ENCODE measurements around the gene CLDND2. TPM values are rescaled to one million over a fixed set of nuclear protein-coding genes. Genes with fewer than 3 reads are reported as not detected.

CLDND2 gene
- total and polyA plus RNA-seq, 10 of the 15 experiments (the other 5 are each of a cell fraction or from before 2014, with no cell fraction given) = 0.24 to 7.1 (median 1.8) TPM; not detected in 1

DNA sequence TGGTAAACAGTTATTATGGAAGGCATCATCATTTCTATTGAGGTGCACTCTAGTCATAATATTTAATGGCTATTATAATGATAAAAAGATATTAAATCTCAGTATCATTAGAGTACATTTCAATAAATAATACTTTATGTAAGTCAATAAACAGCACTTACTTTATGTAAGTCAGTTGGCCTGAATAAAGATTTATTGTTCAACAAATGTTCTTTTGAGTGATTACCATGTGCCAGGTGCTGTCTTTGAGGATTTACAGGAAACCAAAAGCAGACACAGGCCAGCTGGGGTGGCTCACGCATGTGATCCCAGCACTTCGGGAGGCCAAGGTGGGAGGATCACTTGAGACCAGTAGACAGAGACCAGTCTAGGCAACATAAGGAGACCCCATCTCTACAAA, 8.6 kb upstream of the CLDND2 start:
- H3K27me3 ChIP-seq (replicated peaks in 1 of 2; ENCODE audit: control insufficient read depth in 2 of 2, insufficient read depth in 2 of 2, low read length in 1 of 2) = no peaks in the 10 kb centered on the region
- TF ChIP-seq NR2C2 (IDR thresholded peaks at IDR 0.05; ENCODE audit: borderline replicate concordance, control insufficient read depth, insufficient read length, low read depth) = no peak
- TF ChIP-seq, protein P1, sequence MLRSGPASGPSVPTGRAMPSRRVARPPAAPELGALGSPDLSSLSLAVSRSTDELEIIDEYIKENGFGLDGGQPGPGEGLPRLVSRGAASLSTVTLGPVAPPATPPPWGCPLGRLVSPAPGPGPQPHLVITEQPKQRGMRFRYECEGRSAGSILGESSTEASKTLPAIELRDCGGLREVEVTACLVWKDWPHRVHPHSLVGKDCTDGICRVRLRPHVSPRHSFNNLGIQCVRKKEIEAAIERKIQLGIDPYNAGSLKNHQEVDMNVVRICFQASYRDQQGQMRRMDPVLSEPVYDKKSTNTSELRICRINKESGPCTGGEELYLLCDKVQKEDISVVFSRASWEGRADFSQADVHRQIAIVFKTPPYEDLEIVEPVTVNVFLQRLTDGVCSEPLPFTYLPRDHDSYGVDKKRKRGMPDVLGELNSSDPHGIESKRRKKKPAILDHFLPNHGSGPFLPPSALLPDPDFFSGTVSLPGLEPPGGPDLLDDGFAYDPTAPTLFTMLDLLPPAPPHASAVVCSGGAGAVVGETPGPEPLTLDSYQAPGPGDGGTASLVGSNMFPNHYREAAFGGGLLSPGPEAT (IDR thresholded peaks at IDR 0.05; ENCODE audit: low read depth) = no peak
- TF ChIP-seq EP300 (IDR thresholded peaks at IDR 0.05; ENCODE audit: borderline replicate concordance in 1 of 2, control insufficient read depth in 1 of 2, low read depth in 2 of 2, low read length in 2 of 2) = no peak
- no peak for TF ChIP-seq ESRRA (IDR thresholded peaks at IDR 0.05; ENCODE audit: low read length)
- TF ChIP-seq, protein P2, sequence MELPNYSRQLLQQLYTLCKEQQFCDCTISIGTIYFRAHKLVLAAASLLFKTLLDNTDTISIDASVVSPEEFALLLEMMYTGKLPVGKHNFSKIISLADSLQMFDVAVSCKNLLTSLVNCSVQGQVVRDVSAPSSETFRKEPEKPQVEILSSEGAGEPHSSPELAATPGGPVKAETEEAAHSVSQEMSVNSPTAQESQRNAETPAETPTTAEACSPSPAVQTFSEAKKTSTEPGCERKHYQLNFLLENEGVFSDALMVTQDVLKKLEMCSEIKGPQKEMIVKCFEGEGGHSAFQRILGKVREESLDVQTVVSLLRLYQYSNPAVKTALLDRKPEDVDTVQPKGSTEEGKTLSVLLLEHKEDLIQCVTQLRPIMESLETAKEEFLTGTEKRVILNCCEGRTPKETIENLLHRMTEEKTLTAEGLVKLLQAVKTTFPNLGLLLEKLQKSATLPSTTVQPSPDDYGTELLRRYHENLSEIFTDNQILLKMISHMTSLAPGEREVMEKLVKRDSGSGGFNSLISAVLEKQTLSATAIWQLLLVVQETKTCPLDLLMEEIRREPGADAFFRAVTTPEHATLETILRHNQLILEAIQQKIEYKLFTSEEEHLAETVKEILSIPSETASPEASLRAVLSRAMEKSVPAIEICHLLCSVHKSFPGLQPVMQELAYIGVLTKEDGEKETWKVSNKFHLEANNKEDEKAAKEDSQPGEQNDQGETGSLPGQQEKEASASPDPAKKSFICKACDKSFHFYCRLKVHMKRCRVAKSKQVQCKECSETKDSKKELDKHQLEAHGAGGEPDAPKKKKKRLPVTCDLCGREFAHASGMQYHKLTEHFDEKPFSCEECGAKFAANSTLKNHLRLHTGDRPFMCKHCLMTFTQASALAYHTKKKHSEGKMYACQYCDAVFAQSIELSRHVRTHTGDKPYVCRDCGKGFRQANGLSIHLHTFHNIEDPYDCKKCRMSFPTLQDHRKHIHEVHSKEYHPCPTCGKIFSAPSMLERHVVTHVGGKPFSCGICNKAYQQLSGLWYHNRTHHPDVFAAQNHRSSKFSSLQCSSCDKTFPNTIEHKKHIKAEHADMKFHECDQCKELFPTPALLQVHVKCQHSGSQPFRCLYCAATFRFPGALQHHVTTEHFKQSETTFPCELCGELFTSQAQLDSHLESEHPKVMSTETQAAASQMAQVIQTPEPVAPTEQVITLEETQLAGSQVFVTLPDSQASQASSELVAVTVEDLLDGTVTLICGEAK (IDR thresholded peaks at IDR 0.05; ENCODE audit: borderline replicate concordance) = peak; percentile 79
- TF ChIP-seq CBX5 (IDR thresholded peaks at IDR 0.05; ENCODE audit: low read depth) = no peak
- CTCF ChIA-PET = interaction anchor here (1.1 kb wide), 1 partner anchor 18 kb away, joined by 4 read pairs; no protein-coding TSS in a partner anchor
- H3K27ac ChIP-seq (ENCODE audit: control insufficient read depth, insufficient read depth) = no peak overlapping the region
- POLR2A ChIA-PET = interaction anchor here (1.0 to 1.7 kb wide), 2 partner anchors 10 to 17 kb away, joined by 5 to 7 read pairs; no protein-coding TSS in a partner anchor
- no TSS peak for BruUV-seq (replicated peaks)
- RAD21 ChIA-PET (ENCODE audit: unreplicated experiment) = interaction anchor here (1.0 kb wide), 2 partner anchors 12 to 38 kb away, joined by 3 to 4 read pairs; no protein-coding TSS in a partner anchor
- H3K36me3 ChIP-seq (ENCODE audit: control insufficient read depth in 2 of 2, insufficient read depth in 2 of 2, low read length in 1 of 2) = no peaks in the 10 kb centered on the region
- no peak overlapping the region for H3K4me2 ChIP-seq (ENCODE audit: control insufficient read depth, insufficient read depth)
- intact Hi-C loops (cut with micrococcal nuclease; ENCODE audit: unreplicated experiment) = no loop called here
- H3K4me1 ChIP-seq (ENCODE audit: control insufficient read depth, insufficient read depth, low read length) = peaks cover 27% of the 10 kb centered on the region
- H3K4me3 ChIP-seq = no peak overlapping the region
- in situ Hi-C loops (cut with MboI) = loop anchor here (25.0 kb wide), 1 partner anchor 1160 kb away; the partner anchor contains the start of gene ZNF808
- no peak overlapping the region for H3K9ac ChIP-seq (ENCODE audit: control insufficient read depth, insufficient read depth, low read length)
- ATAC-seq (no peak), DNase-seq (ENCODE audit: low read depth, low spot score) (no peak), FAIRE-seq (no peak)
- H2AFZ ChIP-seq (ENCODE audit: control insufficient read depth, low read depth, low read length) = no peak overlapping the region
- H3K9me3 ChIP-seq (replicated peaks; ENCODE audit: control insufficient read depth, insufficient read depth, low read length) = no peaks in the 10 kb centered on the region
- SMC1A ChIA-PET (ENCODE audit: uncharacterized antibody, unreplicated experiment) = interaction anchor here (0.6 to 1.6 kb wide), 2 partner anchors 36 to 293 kb away, joined by 3 to 4 read pairs; partner anchors contain the start of gene VSIG10L
- H4K20me1 ChIP-seq (ENCODE audit: control insufficient read depth, insufficient read depth) = no peaks in the 10 kb centered on the region
- 84% methylated on average over 2 of the region's 2 CpGs for WGBS (ENCODE audit: insufficient coverage, insufficient replicate concordance, low lambda C conversion rate, missing lambda C conversion rate)
- H3K79me2 ChIP-seq (ENCODE audit: control insufficient read depth, insufficient read depth, low read length) = no peaks in the 10 kb centered on the region
